ENCODE measurements around the gene CHD6. TPM values are rescaled to one million over a fixed set of nuclear protein-coding genes. Genes with fewer than 3 reads are reported as not detected.

CHD6 gene
- total RNA-seq, 4 donors from 2014 or later = 21.5 to 130 (median 33.6) TPM

DNA sequence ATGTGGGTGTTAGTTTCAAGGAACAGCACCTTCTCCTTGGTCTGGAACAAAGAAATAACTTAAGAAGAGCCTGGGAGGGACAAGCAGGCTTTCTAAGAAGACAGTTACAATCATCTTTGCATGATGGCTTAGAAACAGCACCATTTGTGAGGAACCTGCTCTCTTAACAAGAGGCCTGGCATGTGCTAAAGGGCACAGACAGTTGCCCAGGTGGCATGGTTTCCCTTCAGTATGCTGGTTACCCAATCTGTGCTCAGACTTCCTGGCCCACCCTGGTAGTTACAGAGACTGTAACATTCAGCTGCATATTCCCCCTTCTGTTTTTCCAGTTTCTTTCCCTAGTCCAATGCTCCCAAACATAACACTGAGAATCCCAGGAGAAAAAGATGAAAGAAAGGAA lies 84.0 kb downstream of the CHD6 start:
- Histone ChIP-seq H3K36me3 (peaks cover 0 to 11% (median 0%) of the 10 kb centered on the region in 3 donors), H3K4me1 (no peaks in the 10 kb centered on the region), H3K27me3 (no peaks in the 10 kb centered on the region), H3K9me3 (no peaks in the 10 kb centered on the region), H3K27ac (no peak overlapping the region), H3K4me3 (no peak overlapping the region)
- no peak for DNase-seq
- TF ChIP-seq CTCF (IDR thresholded peaks at IDR 0.05) = no peak

DNA sequence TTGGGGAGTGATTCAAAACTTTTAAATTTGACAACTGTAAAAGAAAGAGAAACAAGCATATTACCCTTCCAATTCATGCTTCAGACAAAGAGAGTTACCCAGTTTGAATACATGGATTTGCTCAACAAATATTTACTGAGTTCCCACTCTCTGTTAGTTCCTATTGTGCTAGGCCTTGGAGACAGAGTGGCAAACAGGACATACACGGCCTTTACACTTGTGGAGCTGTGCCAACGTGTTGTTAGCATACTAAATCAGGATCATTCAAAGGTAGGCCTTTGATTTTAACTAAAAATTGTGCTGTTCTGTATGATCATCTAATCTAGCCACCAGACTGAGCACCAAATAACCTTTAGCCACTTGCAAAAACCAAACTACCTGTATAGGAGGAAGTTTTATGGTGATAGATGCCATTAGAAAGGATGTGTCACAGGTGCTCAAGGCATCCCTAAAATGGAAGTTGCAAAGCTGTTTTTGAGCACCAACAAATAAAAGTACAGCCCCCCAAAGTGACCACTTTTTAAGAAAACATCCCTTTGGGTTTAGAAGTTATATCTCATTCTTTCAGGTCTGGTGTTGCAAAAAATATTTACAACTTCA lies 84.5 kb downstream of the CHD6 start:
- Histone ChIP-seq H3K4me3 (no peak overlapping the region), H3K27me3 (no peaks in the 10 kb centered on the region), H3K4me1 (no peaks in the 10 kb centered on the region), H3K36me3 (peaks cover 0 to 11% (median 0%) of the 10 kb centered on the region in 3 donors), H3K9me3 (no peaks in the 10 kb centered on the region), H3K27ac (no peak overlapping the region)
- TF ChIP-seq POLR2A (IDR thresholded peaks at IDR 0.05) = no peak
- TF ChIP-seq CTCF (IDR thresholded peaks at IDR 0.05) = no peak
- DNase-seq = no peak

DNA sequence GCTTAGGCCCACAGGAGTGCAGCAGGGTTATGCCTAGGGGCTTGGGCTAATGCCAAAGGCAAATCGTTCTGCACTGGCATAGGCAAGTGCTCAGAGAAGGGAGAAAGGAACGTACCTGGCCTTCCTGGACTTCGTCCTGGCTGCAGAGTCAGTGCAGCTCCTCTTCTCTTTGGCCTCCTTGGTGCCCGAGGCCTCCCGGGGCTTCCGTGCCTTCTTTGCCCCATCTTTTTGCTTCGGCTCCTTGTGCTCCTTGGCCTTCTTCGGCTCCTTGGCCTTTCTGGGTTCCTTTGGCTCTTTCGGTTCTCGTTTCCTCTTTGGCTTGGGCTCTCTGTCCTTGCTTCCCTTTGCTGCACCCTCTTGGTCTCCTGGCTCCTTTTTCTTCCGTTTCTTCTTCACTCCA lies 85.2 kb downstream of the CHD6 start:
- no peak for DNase-seq
- TF ChIP-seq POLR2A (IDR thresholded peaks at IDR 0.05) (no peak), CTCF (IDR thresholded peaks at IDR 0.05) (no peak)
- Histone ChIP-seq H3K27ac (no peak overlapping the region), H3K27me3 (no peaks in the 10 kb centered on the region), H3K4me3 (no peak overlapping the region), H3K36me3 (peaks cover 0 to 8% (median 0%) of the 10 kb centered on the region in 3 donors), H3K9me3 (no peaks in the 10 kb centered on the region), H3K4me1 (no peaks in the 10 kb centered on the region)

DNA sequence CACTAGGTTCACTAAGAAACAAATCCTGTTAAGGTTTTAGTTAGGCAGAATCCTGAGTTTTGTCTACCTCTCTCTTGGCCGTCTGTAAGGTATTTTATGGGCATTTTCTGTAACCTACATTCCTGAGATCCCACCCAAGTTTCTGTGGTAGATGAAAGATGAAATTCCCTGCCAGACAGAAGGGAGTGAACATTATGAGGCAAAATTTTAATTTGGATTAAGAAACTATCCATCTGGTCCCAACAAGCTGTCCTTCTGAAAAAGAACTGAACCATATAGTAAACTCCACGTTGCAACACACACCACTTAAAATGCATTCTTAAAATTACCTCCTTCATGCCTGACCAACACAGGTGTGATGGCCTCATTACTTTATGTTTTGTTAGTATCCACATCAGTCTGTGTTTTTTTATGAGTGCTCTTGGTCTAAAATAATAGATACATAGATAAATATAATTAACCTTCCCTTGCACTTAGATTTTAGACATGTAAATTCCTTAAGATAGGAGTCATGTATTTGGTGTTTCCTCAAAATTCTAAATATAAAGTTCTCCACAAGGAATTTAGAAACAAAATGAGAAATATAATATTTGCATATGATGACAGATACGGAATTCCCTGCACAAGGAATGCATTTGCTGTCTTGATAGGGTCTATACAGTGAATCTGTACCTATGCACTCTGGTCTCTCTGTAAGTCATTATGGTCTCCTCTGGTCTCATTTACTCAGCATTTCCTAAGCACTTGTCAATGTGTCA lies 86.5 kb downstream of the CHD6 start:
- H3K4me1 ChIP-seq = peaks cover 0 to 2% (median 0%) of the 10 kb centered on the region in 4 donors
- no peak for TF ChIP-seq POLR2A (IDR thresholded peaks at IDR 0.05)
- TF ChIP-seq CTCF (IDR thresholded peaks at IDR 0.05) = no peak
- H3K36me3 ChIP-seq = peaks cover 0 to 5% (median 0%) of the 10 kb centered on the region in 3 donors
- H3K27me3 ChIP-seq = no peaks in the 10 kb centered on the region
- H3K9me3 ChIP-seq = no peaks in the 10 kb centered on the region
- no peak overlapping the region for H3K27ac ChIP-seq
- DNase-seq = no peak
- H3K4me3 ChIP-seq = no peak overlapping the region

DNA sequence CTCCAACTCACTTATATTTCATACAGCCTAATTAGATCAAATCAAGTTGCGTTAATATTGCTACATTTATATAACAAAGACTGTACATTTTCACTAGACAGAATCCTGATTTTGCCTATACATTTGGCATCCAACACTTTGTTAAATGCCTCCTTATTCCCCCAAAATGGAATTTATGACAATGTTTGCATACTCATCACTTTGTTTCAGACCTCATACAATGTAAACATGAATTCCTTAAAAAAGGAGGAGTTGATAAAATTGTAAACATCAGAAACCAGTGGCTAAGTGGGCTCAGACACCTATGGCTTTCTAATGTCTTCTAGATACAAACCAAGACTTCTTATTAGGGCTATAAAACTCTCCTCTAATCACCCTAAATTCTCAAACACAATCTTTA lies 87.3 kb downstream of the CHD6 start:
- no peak overlapping the region for H3K27ac ChIP-seq
- no peak overlapping the region for H3K4me3 ChIP-seq
- H3K27me3 ChIP-seq = no peaks in the 10 kb centered on the region
- H3K4me1 ChIP-seq = peaks cover 0 to 9% (median 0%) of the 10 kb centered on the region in 4 donors
- no peaks in the 10 kb centered on the region for H3K9me3 ChIP-seq
- DNase-seq = no peak
- H3K36me3 ChIP-seq = peaks cover 0 to 5% (median 0%) of the 10 kb centered on the region in 3 donors
- no peak for TF ChIP-seq CTCF (IDR thresholded peaks at IDR 0.05)
- no peak for TF ChIP-seq POLR2A (IDR thresholded peaks at IDR 0.05)
